ENCODE measurements around the gene DHRSX. TPM values are rescaled to one million over a fixed set of nuclear protein-coding genes. Genes with fewer than 3 reads are reported as not detected.
"Not testable (repeated sequence)": the region's sequence is repeated elsewhere in the genome, so short reads cannot be mapped to it uniquely, and the experiment has no call there.

Gene DHRSX
- total RNA-seq, 4 donors from 2014 or later: 19.9 to 36.5 (median 24.2) TPM

DNA sequence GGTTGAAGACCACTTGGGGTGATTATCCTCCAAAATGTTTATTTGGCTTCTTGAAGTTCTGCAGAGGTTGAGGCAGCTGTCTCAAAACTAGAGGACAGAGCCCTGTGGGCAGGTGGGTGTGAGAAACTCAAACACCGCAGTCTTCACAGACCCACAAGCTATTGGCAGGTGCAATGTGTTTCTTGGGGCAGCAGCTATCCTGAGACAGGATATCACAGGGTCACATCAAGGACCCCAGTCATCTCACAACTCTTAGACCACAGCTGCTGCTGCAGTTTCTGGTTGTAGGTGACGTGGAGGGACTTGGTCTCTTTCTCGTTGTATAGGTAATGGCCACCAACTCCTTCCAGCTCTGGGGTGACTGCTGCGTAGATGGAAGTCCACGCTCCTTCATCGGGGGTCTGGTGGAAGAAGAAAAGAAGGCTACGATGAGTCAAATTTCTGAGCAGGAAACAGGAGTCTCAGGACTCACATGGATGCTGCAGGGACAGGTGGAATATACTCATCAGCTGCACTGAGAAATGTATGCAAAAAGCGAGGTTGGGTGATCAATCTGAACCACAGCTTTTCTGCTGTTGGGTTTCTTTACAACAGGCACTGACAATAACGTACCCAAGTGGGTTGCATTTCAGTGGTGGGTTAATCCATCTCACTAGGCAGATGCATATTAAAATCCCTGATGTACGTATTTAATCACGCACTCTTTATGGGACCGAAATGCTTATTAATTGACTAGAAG, 279.8 kb downstream of the DHRSX start:
- WGBS, 2 donors: 98 to 99% methylated on average over 12 of the region's 12 CpGs
- Histone ChIP-seq H3K4me1 (no peaks in the 10 kb centered on the region), H3K4me3 (replicated peaks in 1 of 3) (no peak overlapping the region), H3K27me3 (no peaks in the 10 kb centered on the region), H3K27ac (no peak overlapping the region), H3K36me3 (peaks cover 5 to 10% of the 10 kb centered on the region in 2 donors), H3K9me3 (no peaks in the 10 kb centered on the region)
- TF ChIP-seq CTCF (IDR thresholded peaks at IDR 0.05): no peak
- TF ChIP-seq POLR2A (IDR thresholded peaks at IDR 0.05): no peak
- DNase-seq: no peak
- intact Hi-C loops (cut with DNase I): no loop called here

- peaks cover 5 to 10% of the 10 kb centered on the region in 2 donors for H3K36me3 ChIP-seq
- no peak overlapping the region for H3K27ac ChIP-seq
- intact Hi-C loops (cut with DNase I): no loop called here
- no peaks in the 10 kb centered on the region for H3K4me1 ChIP-seq
- H3K4me3 ChIP-seq (replicated peaks in 1 of 3): no peak overlapping the region
- 97 to 100% methylated on average over 3 of the region's 3 CpGs for WGBS, 2 donors
- H3K9me3 ChIP-seq: no peaks in the 10 kb centered on the region
- DNase-seq: no peak
- TF ChIP-seq CTCF (IDR thresholded peaks at IDR 0.05): no peak
- TF ChIP-seq POLR2A (IDR thresholded peaks at IDR 0.05): no peak
- no peaks in the 10 kb centered on the region for H3K27me3 ChIP-seq
Observed at GRCh38 chrX:2220296-2220695, 280.5 kb downstream of the DHRSX start.

GRCh38 chrX:2214138-2214823, 286.5 kb downstream of the DHRSX start:
- DNase-seq; H3K9me3 ChIP-seq; H3K4me3 ChIP-seq (replicated peaks in 1 of 3); intact Hi-C loops (cut with DNase I); H3K27ac ChIP-seq; H3K27me3 ChIP-seq; H3K4me1 ChIP-seq; H3K36me3 ChIP-seq: not testable (repeated sequence)
- WGBS, 2 donors: 96 to 97% methylated on average over 7 of the region's 7 CpGs

DNA sequence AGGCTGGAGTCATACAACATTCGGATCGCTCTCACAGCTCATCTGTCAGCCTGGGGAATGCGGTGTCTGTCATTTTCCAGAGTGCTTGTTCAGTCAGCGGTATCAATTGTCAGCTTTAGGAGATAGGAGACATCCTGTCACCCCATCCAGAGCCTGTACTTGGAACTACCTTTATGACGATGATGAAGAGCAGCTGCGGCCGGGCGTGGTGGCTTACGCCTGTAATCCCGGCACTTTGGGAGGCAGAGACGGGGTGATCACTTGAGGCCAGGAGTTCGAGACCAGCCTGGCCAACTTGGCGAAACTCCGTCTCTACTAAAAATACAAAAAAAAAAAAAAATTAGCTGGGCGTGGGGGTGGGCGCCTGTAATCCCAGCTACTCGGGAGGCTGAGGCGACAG, 289.1 kb downstream of the DHRSX start:
- H3K4me1 ChIP-seq; intact Hi-C loops (cut with DNase I); H3K36me3 ChIP-seq; H3K27me3 ChIP-seq; DNase-seq; H3K27ac ChIP-seq; H3K4me3 ChIP-seq (replicated peaks in 1 of 3); H3K9me3 ChIP-seq: not testable (repeated sequence)
- 92 to 94% methylated on average over 18 of the region's 18 CpGs for WGBS, 2 donors

DNA sequence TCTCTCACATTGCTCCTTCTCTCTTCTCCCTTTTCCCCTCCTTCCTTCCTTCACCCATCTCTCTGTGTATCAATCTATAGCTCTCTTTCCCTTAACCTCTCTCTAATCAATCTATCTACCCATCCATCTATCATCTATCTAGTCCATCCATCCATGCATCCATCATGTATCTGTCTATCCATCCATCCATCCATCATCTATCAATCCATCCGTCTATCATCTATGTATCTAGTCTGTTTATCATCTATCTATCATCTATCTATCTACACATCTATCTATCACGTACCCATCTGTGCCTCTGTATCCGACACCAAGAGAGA, 307.5 kb downstream of the DHRSX start:
- DNase-seq: no peak
- Histone ChIP-seq H3K27ac (no peak overlapping the region), H3K4me1 (no peaks in the 10 kb centered on the region), H3K4me3 (replicated peaks in 1 of 3) (no peak overlapping the region), H3K9me3 (no peaks in the 10 kb centered on the region), H3K36me3 (no peaks in the 10 kb centered on the region), H3K27me3 (no peaks in the 10 kb centered on the region)
- intact Hi-C loops (cut with DNase I): no loop called here
- no peak for TF ChIP-seq CTCF (IDR thresholded peaks at IDR 0.05)
- no peak for TF ChIP-seq POLR2A (IDR thresholded peaks at IDR 0.05)
- WGBS, 2 donors: 92 to 95% methylated on average over 3 of the region's 3 CpGs

- TF ChIP-seq POLR2A (IDR thresholded peaks at IDR 0.05) (no peak), CTCF (IDR thresholded peaks at IDR 0.05) (no peak)
- DNase-seq: no peak
- WGBS, 2 donors: 69 to 71% methylated on average over 12 of the region's 12 CpGs
- Histone ChIP-seq H3K27ac (no peak overlapping the region), H3K4me3 (replicated peaks in 1 of 3) (no peak overlapping the region), H3K9me3 (no peaks in the 10 kb centered on the region), H3K36me3 (no peaks in the 10 kb centered on the region), H3K4me1 (no peaks in the 10 kb centered on the region), H3K27me3 (no peaks in the 10 kb centered on the region)
- intact Hi-C loops (cut with DNase I): no loop called here
Observed at GRCh38 chrX:2192584-2193272, 308.0 kb downstream of the DHRSX start.

Measured in thyroid gland (tissue), 4 donors.